Limb (tissue), 2 donors: ENCODE measurements around the gene ZNF106.

Experiments
- DNase-seq, 2 donors: peaks; one replicate each; pipeline ENCODE4 v3.0.0-alpha.2; 2016; ENCODE audit errors: extremely low spot score in 2 of 2

The ZNF106 gene

DNA sequence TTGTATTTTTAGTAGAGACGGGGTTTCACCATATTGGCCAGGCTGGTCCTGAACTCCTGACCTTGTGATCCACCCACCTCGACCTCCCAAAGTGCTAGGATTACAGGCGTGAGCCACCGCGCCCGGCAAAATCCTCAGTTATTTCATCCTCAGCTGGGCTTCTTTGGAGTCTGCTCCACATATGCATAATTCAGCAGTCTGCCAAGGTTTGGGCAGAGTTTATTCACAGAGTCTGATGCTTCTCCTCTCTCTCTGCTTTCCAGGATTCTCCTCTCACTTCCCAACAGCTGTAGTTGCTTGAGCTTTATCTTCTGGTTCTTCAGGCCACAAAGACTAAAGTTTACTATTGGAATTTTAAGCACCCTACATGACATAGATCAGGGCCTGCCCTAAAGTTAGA is 8.2 kb downstream of the ZNF106 start:
- no peak for DNase-seq

GRCh38 chr15:42474827-42475226 is 16.1 kb downstream of the ZNF106 start:
- no peak for DNase-seq

DNA sequence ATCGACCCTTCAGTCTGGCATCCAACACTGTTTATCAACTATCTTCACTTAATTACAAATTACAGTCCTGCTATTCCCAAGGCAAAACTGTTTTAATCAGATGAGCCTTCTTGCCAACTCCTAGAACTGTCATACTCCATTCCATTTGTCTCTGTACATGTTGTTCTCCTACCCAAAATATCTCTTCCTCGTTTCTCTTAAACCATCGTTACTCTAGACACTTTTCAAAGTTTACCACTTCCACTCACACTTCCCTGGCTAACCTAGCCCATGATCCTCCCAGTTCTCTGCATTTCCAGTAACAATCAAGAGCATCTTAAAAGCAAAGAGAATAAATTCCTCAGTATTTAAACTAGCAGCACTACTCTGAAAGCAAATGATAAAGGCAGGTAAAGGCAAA is 19.9 kb downstream of the ZNF106 start:
- DNase-seq = no peak

- no peak for DNase-seq
Measured at GRCh38 chr15:42465520-42466259, 25.3 kb downstream of the ZNF106 start.

DNA sequence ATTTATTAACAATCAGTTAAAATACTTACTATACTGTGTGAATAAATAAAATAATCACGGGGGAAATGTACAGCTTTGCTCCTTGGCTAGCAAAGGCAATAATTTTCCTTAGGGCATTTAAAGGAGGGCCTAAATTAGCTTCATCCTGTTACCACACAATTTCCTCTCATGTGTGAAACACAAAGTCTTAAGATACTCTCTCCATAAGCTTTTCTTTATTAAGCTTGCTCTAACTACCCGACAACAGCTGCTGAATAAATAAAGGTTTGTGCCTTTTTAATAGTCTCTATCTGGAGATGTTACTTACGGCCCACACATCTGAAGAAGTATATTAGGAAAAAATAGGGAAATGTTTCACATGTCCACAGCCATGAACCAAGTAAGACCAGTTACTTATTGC is 29.7 kb downstream of the ZNF106 start:
- DNase-seq = no peak

DNA sequence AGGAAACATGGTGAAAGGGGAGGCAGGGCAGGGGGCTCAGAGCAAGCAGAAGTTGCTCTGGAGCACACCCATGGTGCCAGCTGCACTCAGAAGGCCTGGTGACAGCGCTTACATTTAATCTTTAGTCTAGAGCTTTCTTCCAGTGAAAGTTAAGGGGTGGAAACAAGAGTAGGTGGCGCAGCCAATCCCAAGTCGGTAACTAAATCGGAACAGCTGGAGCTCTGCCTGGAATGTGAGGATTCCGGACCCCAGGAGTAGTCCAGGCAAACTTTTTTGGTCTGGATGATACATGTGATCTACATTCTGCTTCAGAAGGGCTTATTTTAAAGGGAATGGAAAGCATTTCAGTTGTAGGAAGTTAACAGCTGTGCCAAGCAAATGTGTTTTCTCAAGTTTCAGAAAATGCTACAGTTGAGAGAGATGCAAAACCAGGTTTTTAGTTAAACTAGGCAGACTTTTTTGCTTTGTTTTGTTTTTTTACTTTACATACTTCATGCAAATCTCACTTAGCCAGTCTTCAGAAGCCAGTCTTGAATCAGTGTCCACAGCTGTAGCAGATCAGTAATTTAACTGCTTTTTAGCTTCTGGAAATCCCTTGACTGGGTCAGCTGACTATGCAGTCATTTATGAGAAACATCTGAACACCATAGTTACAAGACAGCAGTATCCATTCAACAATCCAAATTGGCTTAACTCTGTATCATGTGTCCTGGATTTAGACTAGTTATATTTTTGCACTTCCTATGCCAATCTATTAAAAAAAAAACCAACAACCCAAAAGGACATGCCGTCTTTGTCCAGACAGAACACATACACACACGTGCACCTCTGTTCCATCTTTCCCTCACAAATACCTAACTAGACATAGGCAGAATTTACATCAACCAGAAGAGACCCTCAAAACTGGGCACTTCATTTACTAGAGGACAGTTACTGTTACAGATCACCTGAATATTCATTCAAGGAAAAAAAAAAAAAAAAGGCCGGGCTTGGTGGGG is 33.2 kb downstream of the ZNF106 start:
- peak; percentile 87 to 97 for DNase-seq

GRCh38 chr15:42456971-42457370 is 34.0 kb downstream of the ZNF106 start:
- DNase-seq = peak in 1 of 2 donors; percentile 38

DNA sequence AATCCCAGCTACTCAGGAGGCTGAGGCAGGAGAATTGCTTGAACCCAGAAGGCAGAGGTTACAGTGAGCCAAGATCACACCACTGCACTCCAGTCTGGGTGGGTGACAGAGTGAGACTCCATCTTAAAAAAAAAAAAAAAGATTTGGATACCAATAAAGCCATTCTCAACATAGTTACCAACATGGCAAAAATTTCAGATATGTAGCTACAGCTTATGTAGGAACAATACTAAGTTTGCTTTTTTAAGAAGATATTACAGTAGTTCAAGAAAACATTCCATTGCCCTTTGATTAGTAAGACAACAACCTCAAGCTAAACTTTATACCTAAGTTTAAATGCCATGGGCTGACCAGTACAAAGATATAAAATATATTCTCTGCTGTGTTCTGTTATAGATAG is 34.4 kb downstream of the ZNF106 start:
- peak in 1 of 2 donors; percentile 12 for DNase-seq

DNA sequence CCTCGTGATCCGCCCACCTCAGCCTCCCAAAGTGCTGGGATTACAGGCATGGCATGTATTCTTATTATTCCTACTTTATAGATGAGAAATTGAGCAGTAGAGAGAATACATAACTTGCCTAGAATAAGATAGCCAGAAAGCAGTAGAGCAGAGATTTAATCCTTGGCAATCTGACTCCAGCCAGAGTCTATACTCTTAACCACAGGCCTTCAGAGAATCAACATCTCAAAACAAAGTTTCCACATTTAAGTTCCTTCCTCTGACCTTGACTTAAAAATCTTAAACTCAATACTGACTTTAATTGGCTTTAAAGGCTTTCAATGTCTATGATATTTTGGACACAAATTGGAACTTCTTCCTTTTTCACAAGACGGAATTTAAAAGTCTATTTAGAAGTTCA is 37.1 kb downstream of the ZNF106 start:
- no peak for DNase-seq

DNA sequence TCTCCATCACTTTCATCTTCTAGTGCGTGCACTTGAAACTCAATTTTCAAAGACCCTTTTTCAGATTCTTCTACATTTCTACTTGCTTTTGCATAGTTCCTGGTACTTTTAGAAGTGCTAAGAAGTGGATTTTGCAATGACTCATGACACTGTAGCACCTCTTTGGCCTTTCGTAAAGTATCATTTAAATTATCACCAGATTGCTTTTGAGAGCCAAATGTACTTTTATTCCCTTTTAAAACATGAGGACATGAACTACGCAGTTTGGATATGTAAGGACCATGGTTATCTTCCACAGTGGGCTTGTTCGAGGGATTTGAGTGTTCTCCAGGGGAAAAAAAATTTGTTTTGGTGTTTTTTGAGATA is 40.5 kb downstream of the ZNF106 start:
- DNase-seq = no peak

GRCh38 chr15:42449770-42450424 is 41.0 kb downstream of the ZNF106 start:
- DNase-seq = no peak

DNA sequence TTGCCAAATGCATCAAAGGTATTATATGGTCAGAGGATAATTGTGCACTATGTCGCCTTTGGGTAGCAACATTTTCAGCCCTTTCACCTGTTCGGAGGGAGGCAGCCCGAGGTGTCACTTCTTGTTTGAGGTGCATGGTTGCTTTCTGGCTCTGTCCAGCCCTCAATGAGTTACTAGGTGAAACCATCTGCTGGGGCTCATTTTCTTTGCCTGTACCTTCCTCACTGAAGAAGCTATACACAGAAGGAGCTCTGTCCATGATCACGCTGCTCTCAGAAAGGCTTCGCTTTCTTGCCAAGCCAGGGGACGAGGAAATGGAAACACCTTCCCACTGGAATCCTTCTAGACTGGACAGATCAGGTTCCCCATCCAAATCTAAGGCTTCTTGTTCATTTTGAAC is 42.7 kb downstream of the ZNF106 start:
- no peak for DNase-seq

- no peak for DNase-seq
Measured at GRCh38 chr15:42447599-42447998, 43.3 kb downstream of the ZNF106 start.

DNA sequence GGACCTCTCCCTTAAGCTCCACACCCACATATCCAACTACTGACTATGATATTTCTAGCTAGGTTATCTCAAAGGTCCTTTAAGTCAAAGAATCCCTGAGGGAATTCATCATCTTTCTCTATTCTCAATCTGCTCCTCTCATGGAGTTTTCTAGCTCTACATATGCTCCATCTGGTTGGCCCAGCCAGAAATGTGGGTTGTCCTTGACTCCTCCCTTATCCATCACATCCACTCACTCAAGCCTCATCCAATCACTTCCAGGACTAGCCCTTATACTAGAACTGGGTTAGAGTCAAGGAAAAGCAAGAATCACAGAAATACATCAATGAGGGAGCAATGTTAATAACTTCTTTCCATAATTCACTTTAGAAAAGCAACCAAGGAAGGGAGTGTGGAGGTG is 45.4 kb downstream of the ZNF106 start:
- no peak for DNase-seq

DNA sequence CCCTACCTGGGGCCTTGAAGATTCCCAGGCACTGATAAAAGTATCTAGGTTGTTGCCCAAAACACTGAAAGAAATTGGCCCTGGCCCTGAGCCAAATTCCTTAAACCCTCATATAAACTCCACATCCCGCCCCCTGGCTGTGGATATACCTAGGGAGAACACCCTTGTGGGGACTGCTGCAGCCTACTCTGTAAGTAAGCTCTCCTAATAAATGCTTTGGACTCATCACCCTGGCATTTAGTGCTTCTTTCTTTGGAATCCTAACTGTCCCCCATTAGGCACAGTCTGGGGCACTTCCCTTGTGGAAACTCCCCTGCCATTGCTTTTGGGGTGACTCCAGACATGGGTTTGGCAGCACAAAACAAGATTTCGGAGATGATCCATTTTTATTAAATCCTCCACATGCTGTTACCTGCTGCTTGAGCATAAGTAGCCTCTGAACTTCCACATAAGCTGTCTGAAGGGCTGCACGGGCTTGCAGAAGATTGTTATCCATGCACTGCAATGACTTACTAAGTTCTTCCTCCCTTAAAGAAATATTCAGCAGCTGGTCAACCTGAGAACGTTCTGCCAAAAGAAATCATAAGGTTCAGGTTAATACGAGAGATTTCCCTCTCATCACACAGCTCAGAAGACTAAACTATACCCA is 46.4 kb downstream of the ZNF106 start:
- DNase-seq = no peak

GRCh38 chr15:42427429-42428223 is 63.3 kb downstream of the ZNF106 start:
- DNase-seq = peak in 1 of 2 donors; percentile 6

- no peak for DNase-seq
Measured at GRCh38 chr15:42421376-42421775, 69.6 kb downstream of the ZNF106 start.

GRCh38 chr15:42419369-42419768 is 71.6 kb downstream of the ZNF106 start:
- no peak for DNase-seq

DNA sequence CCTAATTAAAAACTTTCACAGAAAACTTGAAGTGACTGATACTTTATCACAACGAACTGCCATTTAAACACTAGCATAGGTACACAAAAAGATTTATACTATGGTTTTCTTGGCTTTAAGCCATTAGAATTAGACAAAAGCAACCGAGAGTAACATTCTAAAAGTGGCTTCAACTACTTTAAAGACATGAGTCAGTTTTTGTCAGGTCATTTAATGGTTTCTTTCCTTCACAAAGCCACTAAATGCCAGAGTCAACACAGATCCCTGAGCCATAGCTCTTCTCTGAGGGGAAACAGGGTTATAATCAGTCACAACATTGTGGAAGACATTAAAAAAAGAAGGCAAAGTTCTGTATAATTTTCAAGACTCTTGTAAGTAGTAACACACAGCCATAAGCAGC is 77.0 kb downstream of the ZNF106 start:
- DNase-seq = no peak

- DNase-seq = no peak
Measured at GRCh38 chr15:42411884-42412283, 79.1 kb downstream of the ZNF106 start.

GRCh38 chr15:42409011-42409410 is 81.9 kb downstream of the ZNF106 start:
- no peak for DNase-seq
